ENCODE measurements around the gene GRIN1.

DNA sequence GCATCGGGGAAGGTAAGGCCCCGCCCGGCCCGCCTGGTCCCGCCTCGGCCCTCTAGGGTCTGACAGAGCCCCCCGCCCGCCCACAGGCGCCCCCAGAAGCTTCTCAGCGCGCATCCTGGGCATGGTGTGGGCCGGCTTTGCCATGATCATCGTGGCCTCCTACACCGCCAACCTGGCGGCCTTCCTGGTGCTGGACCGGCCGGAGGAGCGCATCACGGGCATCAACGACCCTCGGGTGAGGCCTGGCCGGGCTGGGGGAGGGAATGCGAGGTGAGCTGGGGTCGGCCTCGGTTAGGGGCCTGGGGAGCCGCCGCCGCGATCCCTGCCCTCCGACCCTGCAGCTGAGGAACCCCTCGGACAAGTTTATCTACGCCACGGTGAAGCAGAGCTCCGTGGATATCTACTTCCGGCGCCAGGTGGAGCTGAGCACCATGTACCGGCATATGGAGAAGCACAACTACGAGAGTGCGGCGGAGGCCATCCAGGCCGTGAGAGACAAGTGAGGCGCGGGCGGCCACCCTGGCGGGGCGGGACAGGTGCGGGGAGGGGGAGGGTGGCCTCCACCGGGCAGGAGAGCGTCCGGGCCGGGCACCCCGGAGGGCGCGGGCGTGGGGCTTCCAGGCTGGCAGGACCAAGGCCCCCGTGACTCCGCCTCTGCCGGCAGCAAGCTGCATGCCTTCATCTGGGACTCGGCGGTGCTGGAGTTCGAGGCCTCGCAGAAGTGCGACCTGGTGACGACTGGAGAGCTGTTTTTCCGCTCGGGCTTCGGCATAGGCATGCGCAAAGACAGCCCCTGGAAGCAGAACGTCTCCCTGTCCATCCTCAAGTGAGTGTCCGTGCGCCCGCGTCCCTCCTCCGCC is 23.8 kb downstream of the GRIN1 start:
- TF ChIP-seq, protein P1, sequence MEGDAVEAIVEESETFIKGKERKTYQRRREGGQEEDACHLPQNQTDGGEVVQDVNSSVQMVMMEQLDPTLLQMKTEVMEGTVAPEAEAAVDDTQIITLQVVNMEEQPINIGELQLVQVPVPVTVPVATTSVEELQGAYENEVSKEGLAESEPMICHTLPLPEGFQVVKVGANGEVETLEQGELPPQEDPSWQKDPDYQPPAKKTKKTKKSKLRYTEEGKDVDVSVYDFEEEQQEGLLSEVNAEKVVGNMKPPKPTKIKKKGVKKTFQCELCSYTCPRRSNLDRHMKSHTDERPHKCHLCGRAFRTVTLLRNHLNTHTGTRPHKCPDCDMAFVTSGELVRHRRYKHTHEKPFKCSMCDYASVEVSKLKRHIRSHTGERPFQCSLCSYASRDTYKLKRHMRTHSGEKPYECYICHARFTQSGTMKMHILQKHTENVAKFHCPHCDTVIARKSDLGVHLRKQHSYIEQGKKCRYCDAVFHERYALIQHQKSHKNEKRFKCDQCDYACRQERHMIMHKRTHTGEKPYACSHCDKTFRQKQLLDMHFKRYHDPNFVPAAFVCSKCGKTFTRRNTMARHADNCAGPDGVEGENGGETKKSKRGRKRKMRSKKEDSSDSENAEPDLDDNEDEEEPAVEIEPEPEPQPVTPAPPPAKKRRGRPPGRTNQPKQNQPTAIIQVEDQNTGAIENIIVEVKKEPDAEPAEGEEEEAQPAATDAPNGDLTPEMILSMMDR (IDR thresholded peaks at IDR 0.05; ENCODE audit: poor library complexity) = peak; percentile 34
- peak; percentile 60 for TF ChIP-seq EZH2 (IDR thresholded peaks at IDR 0.05; ENCODE audit: borderline replicate concordance)
- no peak for TF ChIP-seq EZH2phosphoT487 (IDR thresholded peaks at IDR 0.05; ENCODE audit: low read depth, severe bottlenecking, unreplicated experiment)

Measured in hepatocyte (in vitro differentiated cells).